Glutamatergic neuron (in vitro differentiated cells): Measurements from ENCODE around the gene ITSN1. TPM values are rescaled to one million over a fixed set of nuclear protein-coding genes. Genes with fewer than 3 reads are reported as not detected.
"Not testable (repeated sequence)": the region's sequence is repeated elsewhere in the genome, so short reads cannot be mapped to it uniquely, and the experiment has no call there.

ENCODE experiments used
- DNase-seq: peaks from one replicate; pipeline ENCODE4 v3.0.0; 2022
- H3K27ac Mint-ChIP-seq: one replicate; pipeline ENCODE4 v1.8.0; 2020; ENCODE audit warnings: mild to moderate bottlenecking, mixed read lengths, inconsistent platforms; ENCODE audit not compliant: unreplicated experiment
- H3K27me3 Mint-ChIP-seq: one replicate; pipeline ENCODE4 v1.8.0; 2020; ENCODE audit warnings: mild to moderate bottlenecking, moderate library complexity, mixed read lengths, inconsistent platforms; ENCODE audit not compliant: unreplicated experiment
- H3K36me3 Mint-ChIP-seq: one replicate; pipeline ENCODE4 v1.8.0; 2020; ENCODE audit warnings: mild to moderate bottlenecking, mixed read lengths, inconsistent platforms; ENCODE audit not compliant: unreplicated experiment
- H3K4me1 Mint-ChIP-seq: one replicate; pipeline ENCODE4 v1.8.0; 2020; ENCODE audit warnings: mild to moderate bottlenecking, low read depth, mixed read lengths, inconsistent platforms; ENCODE audit not compliant: unreplicated experiment
- H3K4me3 Mint-ChIP-seq: one replicate; pipeline ENCODE4 v1.8.0; 2020; ENCODE audit warnings: mild to moderate bottlenecking, mixed read lengths, inconsistent platforms; ENCODE audit not compliant: unreplicated experiment
- H3K9me3 Mint-ChIP-seq: one replicate; pipeline ENCODE4 v1.8.0; 2020; ENCODE audit warnings: mild to moderate bottlenecking, moderate library complexity, mixed read lengths, inconsistent platforms; ENCODE audit not compliant: unreplicated experiment
- CTCF ChIP-seq: fragments of 200-600 bp; sonication (generic); IDR thresholded peaks from one replicate; pipeline ENCODE4 v1.5.0; 2021; ENCODE audit not compliant: partially characterized antibody, unreplicated experiment
- total RNA-seq: library from RNA; stranded (reverse); fragmentation: NEBNext Ultra II Directional; extraction: Animal tissue kit (Norgen Biotek cat#: 25700); gene quantifications from one replicate; pipeline ENCODE4 v1.2.1, GENCODE V29; 2021; ENCODE audit not compliant: unreplicated experiment

ITSN1 gene
- total RNA-seq, 1 donor from 2014 or later: 89.1 TPM

- no peaks in the 10 kb centered on the region for H3K4me1 Mint-ChIP-seq
- no peak for DNase-seq
- no peaks in the 10 kb centered on the region for H3K36me3 Mint-ChIP-seq
- no peak for TF ChIP-seq CTCF
- H3K4me3 Mint-ChIP-seq: no peak overlapping the region
- H3K9me3 Mint-ChIP-seq: peaks cover 1% of the 10 kb centered on the region
- no peak overlapping the region for H3K27ac Mint-ChIP-seq
- H3K27me3 Mint-ChIP-seq: no peaks in the 10 kb centered on the region
Observed at GRCh38 chr21:33618407-33618806, 23.9 kb upstream of the ITSN1 start.

GRCh38 chr21:33619726-33620125, 22.6 kb upstream of the ITSN1 start:
- TF ChIP-seq CTCF: no peak
- no peaks in the 10 kb centered on the region for H3K36me3 Mint-ChIP-seq
- H3K4me3 Mint-ChIP-seq: no peak overlapping the region
- no peaks in the 10 kb centered on the region for H3K4me1 Mint-ChIP-seq
- no peak for DNase-seq
- no peaks in the 10 kb centered on the region for H3K27me3 Mint-ChIP-seq
- no peak overlapping the region for H3K27ac Mint-ChIP-seq
- H3K9me3 Mint-ChIP-seq: peaks cover 1% of the 10 kb centered on the region

GRCh38 chr21:33622253-33622652, 20.0 kb upstream of the ITSN1 start:
- Mint-ChIP-seq H3K27me3 (no peaks in the 10 kb centered on the region), H3K4me1 (no peaks in the 10 kb centered on the region), H3K27ac (no peak overlapping the region), H3K9me3 (no peaks in the 10 kb centered on the region), H3K36me3 (no peaks in the 10 kb centered on the region), H3K4me3 (no peak overlapping the region)
- TF ChIP-seq CTCF: no peak
- DNase-seq: no peak

- peaks cover 14% of the 10 kb centered on the region for H3K36me3 Mint-ChIP-seq
- not testable (repeated sequence) for H3K4me1 Mint-ChIP-seq, H3K27ac Mint-ChIP-seq, H3K27me3 Mint-ChIP-seq, H3K9me3 Mint-ChIP-seq, DNase-seq, H3K4me3 Mint-ChIP-seq
Observed at GRCh38 chr21:33626151-33626550, 16.1 kb upstream of the ITSN1 start.

GRCh38 chr21:33634254-33634653, 8.0 kb upstream of the ITSN1 start:
- H3K4me1 Mint-ChIP-seq: no peaks in the 10 kb centered on the region

More at GRCh38 chr21:33634254-33634653, 8.0 kb upstream of the ITSN1 start:
- H3K27me3 Mint-ChIP-seq: no peaks in the 10 kb centered on the region
- TF ChIP-seq CTCF: no peak
- peaks cover 1% of the 10 kb centered on the region for H3K9me3 Mint-ChIP-seq
- H3K4me3 Mint-ChIP-seq: no peak overlapping the region
- H3K27ac Mint-ChIP-seq: no peak overlapping the region
- peaks cover 14% of the 10 kb centered on the region for H3K36me3 Mint-ChIP-seq
- no peak for DNase-seq
